Thyroid gland (tissue), 4 donors: ENCODE results near the gene SPATA17. TPM values are rescaled to one million over a fixed set of nuclear protein-coding genes. Genes with fewer than 3 reads are reported as not detected.

Experiments used
- DNase-seq, 2 donors: peaks; one replicate each; pipeline ENCODE4 v3.0.0-alpha.2; 2019
- H3K27ac ChIP-seq, 3 donors: fragments of 200-600 bp; sonication (generic); 1 replicate in 2 of 3; 2 replicates in 1 of 3; pipeline ENCODE4 v1.5.1; 2016 to 2019; ENCODE audit warnings: mild to moderate bottlenecking in 1 of 3, moderate library complexity in 1 of 3
- H3K27me3 ChIP-seq: fragments of 200-600 bp; sonication (generic); one replicate; pipeline ENCODE4 v1.5.1; 2019
- H3K36me3 ChIP-seq, 2 donors: fragments of 200-600 bp; sonication (generic); one replicate each; pipeline ENCODE4 v1.5.1; 2016 to 2019
- H3K4me1 ChIP-seq, 2 donors: fragments of 200-600 bp; sonication (generic); one replicate each; pipeline ENCODE4 v1.5.1; 2017 to 2019
- H3K4me3 ChIP-seq, 3 donors: fragments of 200-600 bp; sonication (generic); replicated peaks in 1 of 3; 1 replicate in 2 of 3; 2 replicates in 1 of 3; pipeline ENCODE4 v1.5.1; 2016; ENCODE audit warnings: mild to moderate bottlenecking in 1 of 3
- H3K9me3 ChIP-seq: fragments of 200-600 bp; sonication (generic); one replicate; pipeline ENCODE4 v1.5.1; 2017
- CTCF ChIP-seq, 6 experiments: fragments of 200-600 bp in 3 of 6; fragments of 450-650 bp in 3 of 6; sonication (generic) in 3 of 6; IDR thresholded peaks; one replicate each; pipeline ENCODE4 v1.5.1; 2016 to 2019; ENCODE audit warnings: antibody characterized with exemption in 6 of 6, mild to moderate bottlenecking in 2 of 6, inconsistent platforms in 1 of 6, moderate library complexity in 1 of 6
- POLR2A ChIP-seq, 2 donors: fragments of 450-650 bp; IDR thresholded peaks; one replicate each; pipeline ENCODE4 v1.6.1; 2017; ENCODE audit warnings: antibody characterized with exemption in 2 of 2, mild to moderate bottlenecking in 2 of 2, moderate library complexity in 1 of 2
- WGBS, 2 donors: methylation state at CpG; one replicate each; pipeline ENCODE4 v1.1.5; 2017; 5-methylcytosine and 5-hydroxymethylcytosine counted together
- intact Hi-C: fragments of 100-400 bp; cut with DNase I; formaldehyde crosslinking; loops from one replicate; pipeline ENCODE4 v1.15.1; 2023
- total RNA-seq, 4 donors: library from RNA; depleted of rRNA; stranded (reverse); fragments of >200 nt; gene quantifications; one replicate each; pipeline ENCODE4 v1.2.3, GENCODE V29; 2016

Gene SPATA17
- total RNA-seq, 4 donors from 2014 or later = 1.2 to 5.8 (median 3.2) TPM

DNA sequence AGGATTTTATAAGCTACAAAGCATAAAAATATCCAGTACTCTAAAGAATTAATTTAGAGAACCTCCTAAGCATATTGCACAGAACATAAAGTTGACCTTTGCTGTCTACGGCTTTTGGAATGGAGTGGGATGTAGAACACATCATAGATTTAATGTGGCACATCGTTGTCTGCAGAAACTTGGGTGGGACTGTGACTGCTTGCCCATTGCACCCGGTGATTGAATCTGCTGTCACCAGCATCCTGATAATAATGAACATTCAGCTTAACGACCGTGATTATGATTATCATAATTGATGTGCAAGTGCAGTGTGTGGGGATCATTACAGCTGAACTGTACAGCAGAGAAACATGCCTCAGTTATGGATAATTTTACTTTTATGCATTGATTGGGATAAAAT is 181.9 kb downstream of the SPATA17 start:
- 82 to 90% methylated on average over 5 of the region's 5 CpGs for WGBS, 2 donors
- Histone ChIP-seq H3K4me1 (no peaks in the 10 kb centered on the region), H3K27ac (no peak overlapping the region), H3K27me3 (no peaks in the 10 kb centered on the region), H3K4me3 (no peak overlapping the region), H3K9me3 (no peaks in the 10 kb centered on the region), H3K36me3 (no peaks in the 10 kb centered on the region)
- TF ChIP-seq CTCF (IDR thresholded peaks at IDR 0.05) (no peak), POLR2A (IDR thresholded peaks at IDR 0.05) (no peak)
- intact Hi-C loops = no loop called here
- no peak for DNase-seq

DNA sequence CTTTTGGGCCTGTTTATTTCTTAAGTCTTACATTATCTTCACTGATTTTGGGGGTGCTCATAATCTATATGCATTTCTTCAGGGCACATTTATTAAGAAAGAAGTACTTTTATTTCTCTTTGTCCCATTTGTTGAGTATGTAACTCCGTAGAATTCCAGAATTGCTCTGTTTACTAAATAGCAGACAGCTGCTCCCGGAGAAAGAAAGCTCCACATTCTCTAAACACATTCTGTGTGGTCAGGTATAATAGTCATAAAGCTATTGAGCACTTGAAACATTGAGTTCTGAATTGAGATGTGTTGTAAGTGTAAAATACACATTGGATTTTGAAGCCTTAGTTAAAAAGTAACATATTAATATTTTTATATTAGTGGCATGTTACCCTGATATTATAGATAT is 206.5 kb downstream of the SPATA17 start:
- intact Hi-C loops = no loop called here
- 90 to 91% methylated on average over 2 of the region's 2 CpGs for WGBS, 2 donors
- no peak for DNase-seq
- H3K4me1 ChIP-seq = no peaks in the 10 kb centered on the region
- no peaks in the 10 kb centered on the region for H3K27me3 ChIP-seq
- no peaks in the 10 kb centered on the region for H3K9me3 ChIP-seq
- no peak overlapping the region for H3K27ac ChIP-seq
- no peak for TF ChIP-seq POLR2A (IDR thresholded peaks at IDR 0.05)
- no peak for TF ChIP-seq CTCF (IDR thresholded peaks at IDR 0.05)
- H3K4me3 ChIP-seq = no peak overlapping the region
- H3K36me3 ChIP-seq = no peaks in the 10 kb centered on the region

DNA sequence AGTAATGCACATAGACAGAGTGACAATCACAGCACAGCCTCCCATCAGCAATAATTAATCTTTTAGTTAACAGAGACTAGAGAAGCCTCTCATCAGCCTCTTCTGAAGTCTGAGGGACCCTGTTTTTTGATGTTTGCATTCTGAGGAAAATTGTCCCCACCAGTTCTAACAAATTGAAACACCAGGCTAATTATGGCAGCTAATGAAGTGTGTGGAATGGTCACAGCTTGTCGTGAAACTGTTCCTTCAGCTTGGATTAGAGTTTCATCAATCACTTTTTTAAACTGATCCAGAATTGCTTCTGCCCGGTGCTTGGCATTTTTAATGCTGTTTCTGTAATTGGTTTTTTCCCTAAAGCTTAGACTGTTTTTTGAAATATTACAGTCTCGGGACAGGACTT is 208.0 kb downstream of the SPATA17 start:
- TF ChIP-seq POLR2A (IDR thresholded peaks at IDR 0.05) (no peak), CTCF (IDR thresholded peaks at IDR 0.05) (no peak)
- Histone ChIP-seq H3K4me3 (no peak overlapping the region), H3K4me1 (no peaks in the 10 kb centered on the region), H3K27me3 (no peaks in the 10 kb centered on the region), H3K36me3 (no peaks in the 10 kb centered on the region), H3K27ac (no peak overlapping the region), H3K9me3 (no peaks in the 10 kb centered on the region)
- intact Hi-C loops = no loop called here
- no peak for DNase-seq
- WGBS, 2 donors = 90 to 94% methylated on average over 3 of the region's 3 CpGs

GRCh38 chr1:217846733-217847132 is 215.6 kb downstream of the SPATA17 start:
- Histone ChIP-seq H3K36me3 (no peaks in the 10 kb centered on the region), H3K27ac (no peak overlapping the region), H3K27me3 (no peaks in the 10 kb centered on the region), H3K9me3 (no peaks in the 10 kb centered on the region), H3K4me3 (no peak overlapping the region), H3K4me1 (no peaks in the 10 kb centered on the region)
- WGBS, 2 donors = 78 to 85% methylated on average over 1 of the region's 1 CpG
- no peak for TF ChIP-seq CTCF (IDR thresholded peaks at IDR 0.05)
- TF ChIP-seq POLR2A (IDR thresholded peaks at IDR 0.05) = no peak
- no peak for DNase-seq
- intact Hi-C loops = no loop called here

DNA sequence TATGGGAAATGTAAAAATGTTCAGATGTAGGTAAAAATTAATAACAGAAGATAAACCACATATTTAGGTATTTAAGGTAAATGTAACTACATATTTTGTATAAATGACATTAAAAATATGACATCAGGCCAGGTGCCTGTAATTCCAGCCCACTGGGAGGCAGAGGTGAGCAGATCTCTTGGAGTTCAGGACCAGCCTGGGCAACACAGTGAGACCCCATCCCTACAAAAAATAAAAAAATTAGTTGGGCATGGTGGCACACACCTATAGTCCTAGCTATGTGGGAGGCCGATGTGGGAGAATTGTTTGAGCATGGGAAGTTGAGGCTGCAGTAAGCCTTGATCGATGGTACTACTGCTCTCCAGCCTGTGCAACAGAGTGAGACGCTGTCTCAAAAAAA is 216.5 kb downstream of the SPATA17 start:
- Histone ChIP-seq H3K36me3 (no peaks in the 10 kb centered on the region), H3K9me3 (no peaks in the 10 kb centered on the region), H3K4me1 (no peaks in the 10 kb centered on the region), H3K27ac (no peak overlapping the region), H3K27me3 (no peaks in the 10 kb centered on the region), H3K4me3 (no peak overlapping the region)
- WGBS, 2 donors = 77 to 93% methylated on average over 3 of the region's 3 CpGs
- TF ChIP-seq POLR2A (IDR thresholded peaks at IDR 0.05) (no peak), CTCF (IDR thresholded peaks at IDR 0.05) (no peak)
- intact Hi-C loops = no loop called here
- no peak for DNase-seq
